Measurements from ENCODE around the gene ABI3BP.
"Not testable (repeated sequence)": the region's sequence is repeated elsewhere in the genome, so short reads cannot be mapped to it uniquely, and the experiment has no call there.

Gene ABI3BP, protein sequence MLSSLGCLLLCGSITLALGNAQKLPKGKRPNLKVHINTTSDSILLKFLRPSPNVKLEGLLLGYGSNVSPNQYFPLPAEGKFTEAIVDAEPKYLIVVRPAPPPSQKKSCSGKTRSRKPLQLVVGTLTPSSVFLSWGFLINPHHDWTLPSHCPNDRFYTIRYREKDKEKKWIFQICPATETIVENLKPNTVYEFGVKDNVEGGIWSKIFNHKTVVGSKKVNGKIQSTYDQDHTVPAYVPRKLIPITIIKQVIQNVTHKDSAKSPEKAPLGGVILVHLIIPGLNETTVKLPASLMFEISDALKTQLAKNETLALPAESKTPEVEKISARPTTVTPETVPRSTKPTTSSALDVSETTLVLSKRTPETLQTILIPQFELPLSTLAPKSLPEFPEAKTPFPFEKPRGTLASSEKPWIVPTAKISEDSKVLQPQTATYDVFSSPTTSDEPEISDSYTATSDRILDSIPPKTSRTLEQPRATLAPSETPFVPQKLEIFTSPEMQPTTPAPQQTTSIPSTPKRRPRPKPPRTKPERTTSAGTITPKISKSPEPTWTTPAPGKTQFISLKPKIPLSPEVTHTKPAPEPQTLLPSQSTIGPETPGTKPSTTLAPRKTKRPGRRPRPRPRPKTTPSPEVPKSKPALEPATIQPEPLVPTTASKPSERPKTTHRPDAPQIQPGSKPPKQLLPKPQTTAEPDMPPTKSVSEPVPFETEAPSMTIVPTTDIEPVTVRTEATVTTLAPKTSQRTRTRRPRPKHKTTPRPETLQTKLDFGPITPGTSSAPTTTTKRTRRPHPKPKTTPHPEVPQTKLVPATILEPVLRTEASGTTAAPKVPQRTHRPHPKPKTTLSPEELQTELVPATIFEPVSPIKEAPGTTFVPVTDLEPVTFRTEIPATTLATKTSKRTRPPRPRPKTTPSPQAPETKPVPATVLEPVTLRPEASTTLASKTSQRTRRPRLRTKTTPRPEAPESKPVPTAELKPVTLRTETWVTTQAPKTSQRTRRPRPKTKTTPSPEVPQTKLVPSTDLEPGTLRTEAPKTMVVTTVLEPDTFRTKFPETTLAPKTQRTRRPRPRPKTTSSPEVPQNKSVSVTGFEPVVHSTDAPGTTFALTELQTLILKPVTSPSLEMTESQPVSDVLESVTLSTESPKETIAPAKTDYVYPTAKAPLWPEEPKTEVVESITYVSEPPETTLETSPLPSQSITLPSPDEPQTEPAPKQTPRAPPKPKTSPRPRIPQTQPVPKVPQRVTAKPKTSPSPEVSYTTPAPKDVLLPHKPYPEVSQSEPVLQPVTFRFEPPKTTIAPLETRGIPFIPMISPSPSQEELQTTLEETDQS (N-terminal part only)

DNA sequence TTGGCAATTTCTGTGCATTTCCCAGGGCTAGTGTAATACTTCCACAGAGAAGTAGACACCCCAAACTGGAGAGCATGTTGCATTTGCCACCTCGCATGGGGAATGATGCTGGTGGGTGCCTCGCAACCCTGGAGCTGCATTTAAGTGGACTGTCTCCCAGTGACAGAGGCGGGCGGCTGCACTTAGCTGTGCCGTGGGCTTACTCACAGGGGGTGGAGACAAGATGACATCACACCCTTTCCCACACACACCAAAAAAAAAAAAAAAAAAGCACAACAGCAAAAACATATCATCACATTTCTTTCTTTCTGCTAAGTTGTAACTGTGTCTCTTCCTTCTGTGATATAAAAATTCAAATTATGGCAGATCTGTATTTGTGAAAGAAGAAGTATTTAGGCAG lies at the start of gene ABI3BP:
ABI3BP (minus strand) TSS at position 113 of the 400 bp plus-strand sequence; CDS start at position 76, 37 bp downstream.
- Mint-ChIP-seq H3K9me3 (no peaks in the 10 kb centered on the region), H3K4me1 (no peaks in the 10 kb centered on the region), H3K27ac (no peak within 1 kb of the TSS), H3K27me3 (no peaks in the 10 kb centered on the region), H3K36me3 (no peaks in the 10 kb centered on the region), H3K4me3 (no peak within 1 kb of the TSS)
- ATAC-seq = no peak

DNA sequence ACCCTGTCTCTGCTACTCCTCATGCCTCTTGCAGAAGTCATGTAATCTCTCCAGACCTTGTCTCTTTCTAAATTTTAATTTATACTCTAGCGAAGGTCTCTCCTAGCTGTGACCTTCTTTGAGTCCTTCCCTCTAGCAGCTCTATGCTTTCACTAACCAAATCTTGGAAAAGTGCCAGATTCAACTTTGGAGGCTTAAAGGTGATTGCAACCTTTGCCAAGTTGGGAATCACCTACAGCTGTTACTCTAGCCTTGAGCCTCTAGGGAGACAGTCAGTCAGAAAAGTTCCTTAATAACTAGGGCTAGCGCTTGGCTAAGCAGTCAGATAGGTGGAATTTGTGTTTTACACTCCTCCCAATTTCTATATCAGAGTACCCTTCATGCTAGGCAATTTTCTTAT lies 46.1 kb upstream of the ABI3BP start:
- H3K27me3 Mint-ChIP-seq = peaks cover 12% of the 10 kb centered on the region
- ATAC-seq = no peak
- no peak overlapping the region for H3K27ac Mint-ChIP-seq
- H3K9me3 Mint-ChIP-seq = no peaks in the 10 kb centered on the region
- no peak overlapping the region for H3K4me3 Mint-ChIP-seq
- no peaks in the 10 kb centered on the region for H3K4me1 Mint-ChIP-seq
- no peaks in the 10 kb centered on the region for H3K36me3 Mint-ChIP-seq

DNA sequence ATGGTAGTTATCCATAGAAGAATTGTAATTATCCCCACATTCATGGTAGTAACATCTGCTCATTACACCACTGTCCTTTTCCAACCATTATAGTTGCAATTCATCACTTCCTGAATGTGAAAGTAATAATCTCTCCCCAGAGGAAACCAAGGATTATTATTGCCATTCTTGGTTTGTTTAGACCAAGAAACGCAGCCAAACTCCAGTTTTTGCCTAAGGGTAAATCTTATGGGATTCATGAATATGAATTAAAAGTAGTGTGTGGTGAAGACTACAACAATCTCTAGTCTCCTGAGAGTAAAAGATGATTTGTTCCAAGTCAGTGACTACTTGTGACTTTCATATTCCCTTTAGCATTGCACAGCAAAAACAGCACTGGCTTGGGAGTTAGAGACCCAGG lies 45.7 kb upstream of the ABI3BP start:
- H3K36me3 Mint-ChIP-seq = no peaks in the 10 kb centered on the region
- peaks cover 12% of the 10 kb centered on the region for H3K27me3 Mint-ChIP-seq
- H3K4me3 Mint-ChIP-seq = no peak overlapping the region
- H3K27ac Mint-ChIP-seq = no peak overlapping the region
- no peak for ATAC-seq
- H3K9me3 Mint-ChIP-seq = no peaks in the 10 kb centered on the region
- no peaks in the 10 kb centered on the region for H3K4me1 Mint-ChIP-seq

DNA sequence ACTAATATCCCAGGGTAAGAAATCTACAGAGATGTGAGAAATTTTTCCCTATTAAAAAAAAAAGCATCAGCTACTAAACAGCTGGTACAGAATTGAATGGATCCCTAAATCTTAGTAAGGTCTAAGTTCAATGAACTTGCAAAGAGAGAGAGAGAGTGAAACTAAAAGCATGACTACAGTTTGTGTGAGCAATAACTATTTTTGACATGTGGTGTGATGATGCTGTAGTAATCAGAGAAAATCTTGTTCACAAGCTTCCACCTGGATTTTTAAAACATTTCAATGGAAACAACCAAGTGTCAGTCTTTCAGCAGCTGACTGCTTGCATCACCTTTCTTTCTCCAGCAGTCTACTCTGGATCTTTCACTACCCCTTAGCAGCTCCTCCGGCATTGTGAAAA lies 45.2 kb upstream of the ABI3BP start:
- H3K4me1 Mint-ChIP-seq = no peaks in the 10 kb centered on the region
- no peaks in the 10 kb centered on the region for H3K36me3 Mint-ChIP-seq
- H3K27me3 Mint-ChIP-seq = peaks cover 12% of the 10 kb centered on the region
- no peak overlapping the region for H3K4me3 Mint-ChIP-seq
- no peak for ATAC-seq
- H3K27ac Mint-ChIP-seq = no peak overlapping the region
- H3K9me3 Mint-ChIP-seq = no peaks in the 10 kb centered on the region

DNA sequence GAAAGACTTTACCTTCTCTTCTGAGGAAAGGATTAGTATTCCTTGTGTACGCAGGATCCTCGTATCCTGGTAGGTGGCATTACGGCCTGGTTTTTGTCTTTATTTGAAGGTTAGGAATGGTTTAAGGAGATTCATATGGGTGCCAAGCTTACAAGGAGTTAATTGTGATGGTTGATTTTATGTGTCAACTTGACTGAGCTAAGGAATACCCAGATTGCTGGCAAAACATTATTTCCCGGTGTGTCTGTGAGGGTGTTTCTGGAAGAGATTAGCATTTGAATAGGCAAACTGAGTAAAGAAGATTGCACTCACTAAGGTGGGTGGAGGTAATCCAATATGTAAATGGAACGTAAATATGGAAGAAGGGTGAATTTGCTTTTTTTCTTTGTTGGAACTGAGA lies 44.4 kb upstream of the ABI3BP start:
- Mint-ChIP-seq H3K4me3 (no peak overlapping the region), H3K27me3 (peaks cover 12% of the 10 kb centered on the region), H3K4me1 (no peaks in the 10 kb centered on the region), H3K27ac (no peak overlapping the region), H3K36me3 (no peaks in the 10 kb centered on the region), H3K9me3 (no peaks in the 10 kb centered on the region)
- no peak for ATAC-seq

DNA sequence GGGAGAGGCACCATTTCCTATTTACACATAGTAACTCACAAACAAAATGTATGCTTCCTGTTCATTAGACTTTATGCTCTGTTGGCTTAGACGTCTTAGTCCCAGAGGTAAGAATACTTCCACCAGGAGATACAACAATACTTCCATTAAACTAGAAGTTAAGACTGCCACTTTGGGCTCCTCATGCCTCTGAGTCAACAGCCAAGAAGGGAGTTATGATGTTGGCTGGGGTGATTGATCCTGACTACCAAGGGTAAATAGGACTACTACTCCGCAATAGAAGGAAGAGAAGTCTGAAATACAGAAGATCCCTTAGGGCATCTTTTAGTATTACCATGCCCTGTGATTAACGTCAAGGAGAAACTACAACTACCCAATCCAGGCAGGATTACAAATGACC lies 43.5 kb upstream of the ABI3BP start:
- no peaks in the 10 kb centered on the region for H3K36me3 Mint-ChIP-seq
- no peak for ATAC-seq
- no peak overlapping the region for H3K27ac Mint-ChIP-seq
- peaks cover 12% of the 10 kb centered on the region for H3K27me3 Mint-ChIP-seq
- no peaks in the 10 kb centered on the region for H3K9me3 Mint-ChIP-seq
- H3K4me1 Mint-ChIP-seq = no peaks in the 10 kb centered on the region
- H3K4me3 Mint-ChIP-seq = no peak overlapping the region

DNA sequence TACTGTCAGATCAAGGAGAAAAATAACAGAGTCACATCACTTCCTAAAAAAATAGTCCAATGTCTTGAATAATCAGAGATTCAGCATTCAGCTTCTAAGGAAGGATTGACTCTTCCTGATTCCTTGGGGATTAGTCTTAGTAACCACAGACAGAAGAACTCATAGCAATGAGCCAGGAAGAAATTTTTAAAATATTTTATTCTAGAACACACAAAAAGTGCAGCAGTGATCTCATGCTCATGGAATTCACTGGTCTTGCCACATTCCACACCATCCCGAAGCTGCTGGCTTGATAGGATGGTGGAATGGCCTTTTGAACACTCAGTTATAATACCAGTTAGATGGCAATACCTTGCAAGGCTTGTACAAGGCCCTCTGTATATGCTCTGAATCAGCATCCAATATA lies 43.0 kb upstream of the ABI3BP start:
- Mint-ChIP-seq H3K36me3 (no peaks in the 10 kb centered on the region), H3K4me3 (no peak overlapping the region), H3K4me1 (no peaks in the 10 kb centered on the region), H3K27ac (no peak overlapping the region), H3K27me3 (peaks cover 12% of the 10 kb centered on the region), H3K9me3 (no peaks in the 10 kb centered on the region)
- ATAC-seq = no peak

DNA sequence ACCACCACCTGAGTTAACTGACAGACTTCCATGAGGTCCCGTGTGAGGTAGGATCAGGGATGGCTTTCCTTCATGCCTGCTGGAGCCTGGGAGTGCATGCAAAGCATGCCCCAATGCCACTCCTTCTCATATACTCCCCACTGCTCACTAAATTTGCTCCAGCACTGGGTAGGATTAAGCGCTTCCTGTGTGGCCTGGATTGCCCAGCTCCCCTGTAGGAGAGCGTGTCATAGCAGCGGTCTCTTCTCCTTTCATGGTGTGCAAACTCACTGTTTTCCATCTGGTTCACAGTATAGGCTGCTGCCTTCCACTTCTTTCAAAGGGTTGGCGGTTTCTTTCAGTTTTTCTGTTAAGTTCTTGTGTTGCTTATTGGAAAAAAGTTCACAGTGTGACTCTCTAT lies 34.1 kb upstream of the ABI3BP start:
- no peak for ATAC-seq

DNA sequence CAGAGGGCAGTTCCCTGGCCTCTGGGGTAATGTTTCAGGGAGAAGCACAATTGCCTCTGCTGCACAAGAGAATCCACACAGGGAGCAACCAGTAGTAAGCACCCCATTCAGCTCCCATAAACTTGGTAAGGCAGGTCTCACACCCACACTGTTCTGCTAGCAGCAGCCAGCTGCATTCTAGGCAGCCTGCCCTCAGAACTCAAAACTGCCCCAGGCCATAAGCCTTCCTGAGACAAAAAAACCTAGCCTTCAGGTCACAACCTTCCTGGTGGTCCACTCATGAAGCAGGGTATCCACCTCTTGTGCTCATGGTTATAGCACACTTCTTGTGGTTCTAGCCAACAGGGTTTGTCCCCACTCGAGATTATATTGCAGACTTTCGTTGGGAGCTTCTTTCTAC lies 33.7 kb upstream of the ABI3BP start:
- no peak for ATAC-seq
- Mint-ChIP-seq H3K4me3 (no peak overlapping the region), H3K36me3 (no peaks in the 10 kb centered on the region), H3K27ac (no peak overlapping the region), H3K27me3 (no peaks in the 10 kb centered on the region), H3K9me3 (peaks cover 18% of the 10 kb centered on the region), H3K4me1 (no peaks in the 10 kb centered on the region)

More for the DNA sequence above, 34.1 kb upstream of the ABI3BP start:
- Mint-ChIP-seq H3K4me3 (no peak overlapping the region), H3K9me3 (peaks cover 18% of the 10 kb centered on the region), H3K4me1 (no peaks in the 10 kb centered on the region), H3K27me3 (no peaks in the 10 kb centered on the region), H3K27ac (no peak overlapping the region), H3K36me3 (no peaks in the 10 kb centered on the region)

DNA sequence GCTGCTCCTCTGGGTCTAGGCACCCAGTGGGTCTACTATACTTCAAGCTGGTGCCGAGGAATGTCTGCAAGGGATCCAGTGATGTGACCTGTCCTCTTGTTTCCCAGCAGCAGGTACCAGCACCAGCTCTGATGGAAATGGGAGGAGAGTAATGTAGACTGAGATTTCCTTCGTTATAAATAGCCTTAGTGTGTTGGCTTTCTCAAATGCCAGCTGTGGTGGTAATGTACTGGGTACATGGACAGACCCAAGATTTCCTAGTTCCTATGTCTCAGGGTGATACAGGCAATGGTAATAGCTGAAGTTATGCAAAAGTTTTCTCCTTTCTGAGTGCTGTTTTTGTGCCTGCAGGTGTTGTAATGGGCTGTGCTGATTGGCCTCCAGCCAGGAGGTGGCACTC lies 33.0 kb upstream of the ABI3BP start:
- peaks cover 18% of the 10 kb centered on the region for H3K9me3 Mint-ChIP-seq
- no peaks in the 10 kb centered on the region for H3K36me3 Mint-ChIP-seq
- H3K27me3 Mint-ChIP-seq = no peaks in the 10 kb centered on the region
- no peak overlapping the region for H3K4me3 Mint-ChIP-seq
- H3K4me1 Mint-ChIP-seq = no peaks in the 10 kb centered on the region
- H3K27ac Mint-ChIP-seq = no peak overlapping the region
- ATAC-seq = no peak

DNA sequence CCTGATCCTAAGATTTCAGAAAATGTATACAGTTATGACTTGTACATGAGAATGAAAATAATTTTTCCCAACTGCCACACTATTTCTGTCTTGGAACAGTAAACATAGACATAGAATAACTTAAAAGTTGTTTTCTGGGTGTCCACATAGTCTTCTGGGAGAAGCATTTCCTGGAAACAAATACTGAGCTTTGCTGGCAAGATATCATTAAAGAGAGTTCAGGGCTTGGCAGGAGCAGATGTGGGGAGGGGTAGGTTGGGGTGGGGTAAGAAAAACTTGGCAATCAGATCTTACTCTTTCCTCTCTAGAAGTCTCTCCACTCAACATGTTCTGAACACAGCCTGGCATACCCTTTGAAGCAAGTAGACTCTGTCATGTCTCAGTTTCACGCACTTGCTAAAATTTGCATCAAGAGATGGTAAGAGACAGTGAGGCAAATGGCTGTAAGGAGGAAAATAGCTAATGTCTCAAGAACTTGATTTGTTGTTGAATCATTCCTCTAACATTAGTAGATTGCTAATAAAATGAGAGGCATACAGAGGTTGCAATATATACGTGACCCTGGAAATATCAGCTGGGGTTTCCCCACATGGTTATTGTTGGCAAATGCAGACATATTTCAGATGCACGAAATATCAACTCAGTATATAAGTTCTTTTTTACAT lies 27.3 kb upstream of the ABI3BP start:
- no peak for ATAC-seq
- Mint-ChIP-seq H3K9me3 (peaks cover 6% of the 10 kb centered on the region), H3K4me1 (no peaks in the 10 kb centered on the region), H3K36me3 (no peaks in the 10 kb centered on the region), H3K27ac (no peak overlapping the region), H3K4me3 (no peak overlapping the region), H3K27me3 (no peaks in the 10 kb centered on the region)

DNA sequence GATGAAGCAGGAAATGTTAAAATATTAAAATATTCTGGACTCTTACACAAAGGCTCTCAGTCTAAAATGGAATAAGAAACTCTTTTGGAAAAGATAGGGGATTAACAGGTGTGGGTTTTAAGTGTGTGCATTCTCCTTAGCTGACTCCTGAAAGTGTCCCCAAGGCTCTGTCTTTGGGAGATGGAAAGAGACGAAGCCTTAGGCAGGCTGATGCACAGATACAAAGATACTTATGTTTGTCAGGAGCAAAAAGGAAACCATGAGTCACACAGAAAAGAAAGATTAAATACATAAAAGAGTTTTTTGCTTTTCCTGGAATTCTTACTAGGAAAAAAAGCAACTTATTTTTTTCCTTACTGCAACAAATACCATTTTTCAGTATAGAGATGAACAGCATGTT lies 23.8 kb upstream of the ABI3BP start:
- no peaks in the 10 kb centered on the region for H3K36me3 Mint-ChIP-seq
- H3K4me1 Mint-ChIP-seq = no peaks in the 10 kb centered on the region
- H3K9me3 Mint-ChIP-seq = peaks cover 2% of the 10 kb centered on the region
- no peak for ATAC-seq
- H3K27ac Mint-ChIP-seq = no peak overlapping the region
- no peaks in the 10 kb centered on the region for H3K27me3 Mint-ChIP-seq
- no peak overlapping the region for H3K4me3 Mint-ChIP-seq

DNA sequence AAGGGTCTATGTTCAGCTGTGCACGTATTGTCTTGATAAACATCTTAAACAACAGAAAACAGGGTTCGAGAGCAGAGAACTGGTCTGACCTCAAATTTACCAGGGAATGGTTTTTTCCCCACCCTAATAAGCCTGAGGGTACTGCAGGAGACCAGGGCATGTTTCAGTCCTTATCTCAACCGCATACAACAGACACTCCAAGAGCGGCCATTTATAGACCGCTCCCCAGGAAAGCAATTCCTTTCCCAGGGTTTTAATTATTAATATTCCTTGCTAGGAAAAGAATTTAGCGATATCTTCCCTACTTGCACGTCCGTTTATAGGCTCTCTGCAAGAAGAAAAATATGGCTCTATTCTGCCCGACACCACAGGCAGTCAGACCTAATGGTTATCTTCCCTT lies 19.1 kb upstream of the ABI3BP start:
- H3K27ac Mint-ChIP-seq, H3K9me3 Mint-ChIP-seq, H3K4me1 Mint-ChIP-seq, H3K27me3 Mint-ChIP-seq, H3K4me3 Mint-ChIP-seq, H3K36me3 Mint-ChIP-seq, ATAC-seq: not testable (repeated sequence)

DNA sequence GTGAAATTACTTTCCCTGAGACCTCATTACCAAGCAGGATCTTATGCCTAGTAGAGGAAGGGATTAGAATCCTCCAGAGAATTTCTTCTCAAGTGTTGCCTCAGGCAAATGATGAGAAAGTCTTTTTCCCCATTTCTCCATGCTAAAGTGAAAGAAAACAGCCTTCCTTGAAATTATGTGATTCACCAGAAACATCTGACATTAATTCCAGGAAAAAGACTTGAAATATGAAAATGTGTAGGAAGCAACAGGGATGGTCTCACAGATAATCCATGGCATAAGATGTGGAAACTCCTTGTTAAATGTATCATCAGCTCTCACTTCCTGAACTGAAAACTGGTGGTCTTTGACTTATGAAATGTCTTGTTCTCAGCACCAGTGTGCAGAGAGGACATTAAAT lies 17.9 kb upstream of the ABI3BP start:
- Mint-ChIP-seq H3K27me3 (peaks cover 9% of the 10 kb centered on the region), H3K4me1 (no peaks in the 10 kb centered on the region), H3K36me3 (no peaks in the 10 kb centered on the region), H3K27ac (no peak overlapping the region), H3K4me3 (no peak overlapping the region), H3K9me3 (peaks cover 11% of the 10 kb centered on the region)
- no peak for ATAC-seq

DNA sequence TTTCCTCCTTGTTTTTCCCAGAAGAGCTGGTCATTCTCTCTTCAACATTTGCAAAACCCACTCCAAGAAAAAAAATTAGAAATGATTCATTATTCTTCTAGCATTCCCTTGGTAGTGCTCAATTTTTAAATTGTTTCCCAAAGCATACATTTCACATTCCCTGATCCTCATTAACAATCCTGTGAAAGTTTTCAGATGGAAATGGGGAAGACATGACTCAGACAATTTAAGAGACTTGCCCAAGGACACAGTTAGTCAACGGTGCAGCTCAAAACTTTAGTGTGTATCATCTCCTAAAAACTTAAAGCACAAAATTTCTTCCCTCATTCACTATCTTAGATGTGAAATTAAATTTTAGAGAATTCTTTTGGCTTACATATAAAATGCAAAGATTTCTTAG lies 17.1 kb upstream of the ABI3BP start:
- no peak overlapping the region for H3K27ac Mint-ChIP-seq
- no peaks in the 10 kb centered on the region for H3K4me1 Mint-ChIP-seq
- ATAC-seq = no peak
- H3K4me3 Mint-ChIP-seq = no peak overlapping the region
- peaks cover 9% of the 10 kb centered on the region for H3K27me3 Mint-ChIP-seq
- peaks cover 11% of the 10 kb centered on the region for H3K9me3 Mint-ChIP-seq
- no peaks in the 10 kb centered on the region for H3K36me3 Mint-ChIP-seq
